Colonic mucosa (tissue), 4 donors: Measurements from ENCODE around the gene GSTM3. TPM values are rescaled to one million over a fixed set of nuclear protein-coding genes. Genes with fewer than 3 reads are reported as not detected.
A peak's percentile ranks its signal among the peaks of the same experiment; 100 is the strongest.
"Not testable (repeated sequence)": the region's sequence is repeated elsewhere in the genome, so short reads cannot be mapped to it uniquely, and the experiment has no call there.

Experiments used
- DNase-seq: peaks from one replicate; pipeline ENCODE4 v3.0.0-alpha.2; 2020
- H3K27ac ChIP-seq: fragments of 200-600 bp; one replicate; pipeline ENCODE4 v1.8.0; 2021
- H3K27me3 ChIP-seq: fragments of 200-600 bp; one replicate; pipeline ENCODE4 v1.8.0; 2021
- H3K36me3 ChIP-seq: fragments of 200-600 bp; one replicate; pipeline ENCODE4 v1.8.0; 2021
- H3K4me1 ChIP-seq: fragments of 200-600 bp; one replicate; pipeline ENCODE4 v1.8.0; 2021; ENCODE audit warnings: mild to moderate bottlenecking
- H3K4me3 ChIP-seq: fragments of 200-600 bp; one replicate; pipeline ENCODE4 v1.8.0; 2021
- H3K9ac ChIP-seq, 2 donors: one replicate each; pipeline ENCODE4 v1.7.0; 2013; ENCODE audit warnings: control low read depth in 2 of 2, low read depth in 2 of 2, low read length in 2 of 2
- H3K9me3 ChIP-seq: fragments of 200-600 bp; one replicate; pipeline ENCODE4 v1.8.0; 2021
- intact Hi-C: fragments of 100-400 bp; cut with DNase I; formaldehyde crosslinking; loops from one replicate; pipeline ENCODE4 v1.14.1; 2022
- total RNA-seq, 2 donors: library from RNA; stranded (reverse); fragmentation: NEBNext Ultra II Directional in 1 of 2; extraction: Animal tissue kit (Norgen Biotek cat#: 25700) in 1 of 2; gene quantifications; one replicate each; pipeline ENCODE4 v1.2.1, GENCODE V29; 2021
- TF ChIP-seq, protein P1 (sequence below): fragments of 200-600 bp; IDR thresholded peaks from one replicate; pipeline ENCODE4 v1.8.0; 2022; ENCODE audit warnings: antibody characterized with exemption, mild to moderate bottlenecking
- donor health status: healthy.
- donor health status: DM: no; HTN: no; CAD: no.
- donor health status: DM: no; HTN: no; CAD: no.

Gene GSTM3
- total RNA-seq, 2 donors from 2014 or later: 4.9 to 24.6 TPM

DNA sequence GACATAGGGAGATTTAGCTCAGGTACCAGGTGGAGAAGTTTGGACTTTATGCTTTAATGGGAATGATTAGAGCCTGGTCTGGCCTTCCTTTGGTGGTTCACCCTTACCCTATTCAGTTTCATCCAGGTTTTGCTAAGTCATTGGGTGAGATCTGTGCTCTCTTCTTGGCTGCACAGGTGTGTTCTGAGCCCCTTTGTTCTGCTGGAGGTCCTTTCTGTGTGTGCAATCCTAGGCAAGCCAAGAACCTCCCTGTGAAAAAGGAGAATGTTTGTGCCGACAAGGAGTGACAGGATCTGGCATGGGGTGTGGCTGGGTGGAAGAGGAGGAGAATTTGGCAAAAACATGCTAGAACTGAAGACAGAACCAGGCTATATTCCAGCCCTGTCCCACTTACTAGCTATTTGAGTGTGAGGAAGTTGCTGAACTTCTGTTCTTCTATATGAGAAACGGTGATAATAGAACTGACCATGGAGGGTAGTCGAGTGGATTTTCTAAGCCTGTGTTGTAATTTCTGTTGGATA, 24.2 kb downstream of the GSTM3 start:
- TF ChIP-seq, protein P1, sequence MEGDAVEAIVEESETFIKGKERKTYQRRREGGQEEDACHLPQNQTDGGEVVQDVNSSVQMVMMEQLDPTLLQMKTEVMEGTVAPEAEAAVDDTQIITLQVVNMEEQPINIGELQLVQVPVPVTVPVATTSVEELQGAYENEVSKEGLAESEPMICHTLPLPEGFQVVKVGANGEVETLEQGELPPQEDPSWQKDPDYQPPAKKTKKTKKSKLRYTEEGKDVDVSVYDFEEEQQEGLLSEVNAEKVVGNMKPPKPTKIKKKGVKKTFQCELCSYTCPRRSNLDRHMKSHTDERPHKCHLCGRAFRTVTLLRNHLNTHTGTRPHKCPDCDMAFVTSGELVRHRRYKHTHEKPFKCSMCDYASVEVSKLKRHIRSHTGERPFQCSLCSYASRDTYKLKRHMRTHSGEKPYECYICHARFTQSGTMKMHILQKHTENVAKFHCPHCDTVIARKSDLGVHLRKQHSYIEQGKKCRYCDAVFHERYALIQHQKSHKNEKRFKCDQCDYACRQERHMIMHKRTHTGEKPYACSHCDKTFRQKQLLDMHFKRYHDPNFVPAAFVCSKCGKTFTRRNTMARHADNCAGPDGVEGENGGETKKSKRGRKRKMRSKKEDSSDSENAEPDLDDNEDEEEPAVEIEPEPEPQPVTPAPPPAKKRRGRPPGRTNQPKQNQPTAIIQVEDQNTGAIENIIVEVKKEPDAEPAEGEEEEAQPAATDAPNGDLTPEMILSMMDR: no peak
- Histone ChIP-seq H3K27me3 (no peaks in the 10 kb centered on the region), H3K36me3 (no peaks in the 10 kb centered on the region), H3K9ac (no peak overlapping the region), H3K4me3 (no peak overlapping the region), H3K4me1 (no peaks in the 10 kb centered on the region), H3K9me3 (no peaks in the 10 kb centered on the region), H3K27ac (no peak overlapping the region)
- DNase-seq: no peak
- intact Hi-C loops: loop anchor here (5.0 kb wide), 1 partner anchor 266 kb away; the partner anchor contains the start of gene AHCYL1

DNA sequence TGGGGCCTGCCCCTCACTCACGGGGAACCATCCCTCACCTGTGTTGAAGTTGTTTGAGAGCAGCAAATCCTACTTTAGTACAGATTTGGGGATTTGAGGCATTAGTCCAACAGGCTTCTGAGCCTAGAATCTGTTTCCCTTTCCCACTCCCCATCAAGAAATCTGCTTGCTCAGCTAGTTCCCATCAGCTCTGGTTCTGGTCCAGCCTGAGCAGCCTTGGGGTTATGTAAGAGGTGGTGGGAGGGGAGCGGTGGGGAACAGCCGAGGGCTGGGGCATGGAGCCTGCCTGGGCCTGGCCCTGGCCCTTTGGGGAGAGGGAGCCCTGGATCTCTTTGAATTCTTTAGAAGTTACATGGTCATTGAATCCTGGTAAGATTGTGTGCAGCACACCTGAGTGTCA, 24.7 kb downstream of the GSTM3 start:
- Histone ChIP-seq H3K27me3 (no peaks in the 10 kb centered on the region), H3K4me3 (no peak overlapping the region), H3K9me3 (no peaks in the 10 kb centered on the region), H3K9ac (no peak overlapping the region), H3K27ac (no peak overlapping the region), H3K4me1 (no peaks in the 10 kb centered on the region), H3K36me3 (no peaks in the 10 kb centered on the region)
- no peak for DNase-seq
- intact Hi-C loops: loop anchor here (5.0 kb wide), 1 partner anchor 266 kb away; the partner anchor contains the start of gene AHCYL1
- TF ChIP-seq, protein P1: no peak

DNA sequence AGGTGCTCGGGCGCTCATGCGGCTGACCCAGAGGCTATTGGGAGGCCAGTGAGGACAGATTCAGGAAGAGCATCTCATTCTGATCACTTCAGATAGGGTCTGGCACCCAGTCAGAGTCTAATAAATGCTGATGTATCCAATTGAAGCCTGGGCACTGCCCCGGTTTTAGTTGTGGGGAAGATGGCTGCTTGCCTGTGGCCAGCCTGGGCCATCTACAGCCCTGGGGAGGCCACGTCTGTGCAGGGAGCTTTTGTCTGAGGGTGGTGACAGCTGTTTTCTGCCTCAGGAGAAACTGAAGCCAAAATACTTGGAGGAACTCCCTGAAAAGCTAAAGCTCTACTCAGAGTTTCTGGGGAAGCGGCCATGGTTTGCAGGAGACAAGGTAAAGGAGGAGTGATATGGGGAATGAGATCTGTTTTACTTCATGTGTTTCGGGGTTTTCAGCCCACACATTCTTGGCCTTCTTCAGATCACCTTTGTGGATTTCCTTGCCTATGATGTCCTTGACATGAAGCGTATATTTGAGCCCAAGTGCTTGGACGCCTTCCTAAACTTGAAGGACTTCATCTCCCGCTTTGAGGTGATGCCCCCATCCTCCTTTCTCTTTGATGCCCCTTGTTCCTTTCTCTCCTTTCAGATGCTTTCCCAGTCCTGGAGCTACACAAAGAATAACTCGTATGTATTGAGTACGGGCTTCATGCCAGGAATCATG, 26.0 kb downstream of the GSTM3 start:
- DNase-seq: no peak
- TF ChIP-seq, protein P1: no peak
- H3K27ac ChIP-seq: no peak overlapping the region
- H3K9ac ChIP-seq: no peak overlapping the region
- intact Hi-C loops: loop anchor here (5.0 kb wide), 1 partner anchor 267 kb away; the partner anchor contains the start of gene AHCYL1
- H3K4me3 ChIP-seq: no peak overlapping the region
- no peaks in the 10 kb centered on the region for H3K9me3 ChIP-seq
- H3K4me1 ChIP-seq: no peaks in the 10 kb centered on the region
- no peaks in the 10 kb centered on the region for H3K36me3 ChIP-seq
- H3K27me3 ChIP-seq: no peaks in the 10 kb centered on the region

DNA sequence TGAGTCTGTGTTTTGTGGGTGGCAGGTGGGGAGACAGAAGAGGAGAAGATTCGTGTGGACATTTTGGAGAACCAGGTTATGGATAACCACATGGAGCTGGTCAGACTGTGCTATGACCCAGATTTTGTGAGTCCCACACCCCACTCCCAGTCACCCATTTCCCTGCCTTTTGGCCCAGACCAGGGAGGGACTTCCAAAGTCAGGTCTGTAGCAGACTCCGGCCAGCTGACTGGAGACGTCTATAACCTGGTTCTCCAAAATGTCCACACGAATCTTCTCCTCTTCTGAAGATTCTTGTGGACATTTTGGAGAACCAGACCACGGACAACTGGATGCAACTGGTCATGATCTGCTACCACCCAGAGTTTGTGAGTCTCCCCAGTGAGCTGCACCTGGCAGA, 27.2 kb downstream of the GSTM3 start:
- H3K27ac ChIP-seq: no peak overlapping the region
- no peaks in the 10 kb centered on the region for H3K4me1 ChIP-seq
- no peaks in the 10 kb centered on the region for H3K9me3 ChIP-seq
- TF ChIP-seq, protein P1: no peak
- no peaks in the 10 kb centered on the region for H3K27me3 ChIP-seq
- intact Hi-C loops: no loop called here
- no peak overlapping the region for H3K9ac ChIP-seq
- H3K4me3 ChIP-seq: no peak overlapping the region
- H3K36me3 ChIP-seq: no peaks in the 10 kb centered on the region
- DNase-seq: no peak

DNA sequence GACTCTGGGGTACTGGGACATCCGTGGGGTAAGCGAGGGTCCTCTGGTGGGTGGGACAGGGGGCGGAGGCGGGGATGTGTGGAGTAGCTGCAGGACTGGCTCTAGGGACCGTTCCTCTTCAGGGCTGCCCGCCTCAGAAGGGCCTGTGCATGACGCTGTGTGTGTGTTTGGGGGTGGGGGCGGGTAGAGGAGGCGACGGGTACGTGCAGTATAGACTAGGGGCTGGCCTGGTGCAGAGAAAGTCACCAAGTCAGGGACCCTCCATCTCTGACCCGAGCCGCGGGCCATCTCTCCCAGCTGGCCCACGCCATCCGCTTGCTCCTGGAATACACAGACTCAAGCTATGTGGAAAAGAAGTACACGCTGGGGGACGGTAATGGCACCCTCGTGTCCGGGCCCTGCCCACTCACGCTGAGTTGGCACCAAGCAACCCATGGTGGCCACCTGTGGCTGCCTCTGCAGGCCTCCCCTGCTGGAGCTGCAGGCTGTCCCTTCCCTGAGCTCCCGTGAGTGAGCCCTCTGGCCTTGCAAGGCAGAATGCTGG, 28.4 kb downstream of the GSTM3 start:
- Histone ChIP-seq H3K4me1 (no peaks in the 10 kb centered on the region), H3K27me3 (no peaks in the 10 kb centered on the region), H3K9ac (peak overlapping the region in 1 of 2 donors; percentile 35), H3K36me3 (no peaks in the 10 kb centered on the region), H3K27ac (no peak overlapping the region), H3K4me3 (no peak overlapping the region), H3K9me3 (no peaks in the 10 kb centered on the region)
- no peak for DNase-seq
- TF ChIP-seq, protein P1: no peak
- intact Hi-C loops: no loop called here

DNA sequence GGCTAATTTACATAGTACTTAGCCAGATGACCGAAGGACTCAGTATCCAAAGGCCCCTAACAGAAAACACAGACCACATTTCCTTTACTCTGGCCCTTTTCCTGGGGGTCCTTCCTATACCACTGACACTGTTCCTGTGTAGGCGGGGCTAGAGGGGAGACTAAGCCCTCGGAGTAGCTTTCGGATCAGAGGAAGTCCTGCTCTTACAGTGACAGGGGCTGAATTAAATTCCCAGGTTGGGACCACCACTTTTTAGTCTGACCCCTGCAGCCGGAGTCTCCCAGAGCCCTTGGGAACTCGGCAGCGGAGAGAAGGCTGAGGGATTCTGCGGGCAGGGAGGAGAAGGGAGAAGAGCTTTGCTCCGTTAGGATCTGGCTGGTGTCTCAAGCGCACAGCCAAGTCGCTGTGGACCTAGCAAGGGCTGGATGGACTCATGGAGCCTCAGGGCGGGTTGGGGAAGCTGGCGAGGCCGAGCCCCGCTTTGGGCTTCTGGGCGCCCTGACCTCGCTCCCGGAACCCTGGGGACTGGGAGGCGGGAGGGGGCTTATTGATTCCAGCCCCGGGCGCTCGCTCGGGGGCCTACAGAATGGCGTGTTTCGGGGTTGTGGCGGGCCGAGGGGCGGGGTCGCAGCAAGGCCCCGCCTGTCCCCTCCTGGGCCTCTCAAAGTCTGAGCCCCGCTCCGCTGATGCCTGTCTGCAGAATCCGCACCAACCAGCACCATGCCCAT, 29.1 kb downstream of the GSTM3 start, which contains the start of gene GSTM5:
TSS of gene GSTM5 (plus strand) at position 659 of the 728 bp plus-strand sequence. CDS start at position 721, 62 bp downstream.
- H3K9me3 ChIP-seq, H3K4me1 ChIP-seq, intact Hi-C loops, H3K4me3 ChIP-seq, H3K36me3 ChIP-seq, H3K27ac ChIP-seq, DNase-seq, H3K27me3 ChIP-seq: not testable (repeated sequence)
- H3K9ac ChIP-seq: peak within 1 kb of the TSS in 1 of 2 donors; percentile 35

DNA sequence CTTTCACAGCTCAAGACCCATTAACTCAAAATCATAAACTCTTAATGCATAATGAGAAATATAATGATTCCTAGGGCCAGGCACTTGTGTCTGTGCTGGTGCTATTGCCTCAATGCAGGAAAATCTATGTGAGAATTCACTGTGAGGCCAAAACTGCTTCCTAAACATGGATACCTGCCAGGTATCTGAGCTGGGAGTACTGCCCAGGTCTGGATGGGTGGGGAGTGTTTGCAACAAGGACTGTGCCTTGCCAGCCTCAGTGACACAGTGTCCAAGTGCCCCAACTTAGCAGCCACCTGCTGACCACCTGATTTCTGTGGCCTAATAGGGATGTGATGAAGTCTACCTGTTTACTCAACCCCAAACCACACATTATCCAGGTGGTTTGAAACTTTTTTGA, 31.0 kb downstream of the GSTM3 start:
- intact Hi-C loops, H3K4me1 ChIP-seq, H3K9ac ChIP-seq, DNase-seq, H3K27ac ChIP-seq, H3K27me3 ChIP-seq, H3K4me3 ChIP-seq, H3K9me3 ChIP-seq, H3K36me3 ChIP-seq: not testable (repeated sequence)

DNA sequence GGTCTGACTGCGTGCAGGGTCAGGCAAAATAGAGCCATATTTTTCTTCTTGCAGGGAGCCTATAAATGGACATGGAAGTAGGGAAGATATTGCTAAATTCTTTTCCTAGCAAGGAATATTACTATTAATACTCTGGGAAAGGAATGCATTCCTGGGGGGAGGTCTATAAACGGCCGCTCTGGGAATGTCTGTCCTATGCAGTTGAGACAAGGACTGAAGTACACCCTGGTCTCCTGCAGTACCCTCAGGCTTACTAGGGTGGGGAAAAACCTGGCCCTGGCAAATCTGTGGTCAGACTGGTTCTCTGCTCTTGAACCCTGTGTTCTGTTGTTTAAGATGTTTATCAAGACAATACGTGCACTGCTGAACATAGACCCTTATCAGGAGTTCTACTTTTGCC, 31.9 kb downstream of the GSTM3 start:
- DNase-seq, intact Hi-C loops, H3K36me3 ChIP-seq, H3K4me3 ChIP-seq, H3K9me3 ChIP-seq, H3K4me1 ChIP-seq, H3K27ac ChIP-seq, H3K9ac ChIP-seq, H3K27me3 ChIP-seq: not testable (repeated sequence)
